ENCODE measurements around the gene PPIB.

- TF ChIP-seq POLR2AphosphoS5 (IDR thresholded peaks at IDR 0.05; ENCODE audit: borderline replicate concordance, low read depth, low read length) (no peak), EZH2 (IDR thresholded peaks at IDR 0.05) (no peak), FOXP2 (optimal IDR thresholded peaks at IDR 0.05; ENCODE audit: control extremely low read depth, extremely low read length, insufficient read depth) (no peak)
Measured at GRCh38 chr15:64155802-64156651, 6.8 kb downstream of the PPIB start.
